Fibroblast of villous mesenchyme (primary cell): ENCODE data around the gene FMNL2. TPM values are rescaled to one million over a fixed set of nuclear protein-coding genes. Genes with fewer than 3 reads are reported as not detected.

Experiments used
- DNase-seq: peaks from one replicate; pipeline ENCODE4 v3.0.0-alpha.2; 2010; ENCODE audit warnings: low read depth
- H3K4me3 ChIP-seq: 2 replicates; pipeline ENCODE4 v1.5.1; 2011; ENCODE audit warnings: low read depth, mild to moderate bottlenecking, low read length
- CTCF ChIP-seq: IDR thresholded peaks from 2 replicates; pipeline ENCODE4 v1.5.1; 2012; ENCODE audit warnings: low read depth, mild to moderate bottlenecking, low read length; ENCODE audit not compliant: insufficient read depth
- total RNA-seq: library from RNA; depleted of rRNA; stranded (reverse); fragments of >200 nt; gene quantifications from 2 replicates; pipeline ENCODE4 v1.2.3, GENCODE V29; 2012

FMNL2 gene
- total RNA-seq, 1 donor: 17.3 TPM

GRCh38 chr2:152390837-152391236, 55.9 kb downstream of the FMNL2 start:
- TF ChIP-seq CTCF: no peak
- no peak overlapping the region for H3K4me3 ChIP-seq
- no peak for DNase-seq

- no peak for TF ChIP-seq CTCF
- H3K4me3 ChIP-seq: no peak overlapping the region
- DNase-seq: no peak
Measured at GRCh38 chr2:152391318-152391717, 56.3 kb downstream of the FMNL2 start.

- TF ChIP-seq CTCF: no peak
- no peak for DNase-seq
- no peak overlapping the region for H3K4me3 ChIP-seq
Measured at GRCh38 chr2:152393377-152393776, 58.4 kb downstream of the FMNL2 start.

GRCh38 chr2:152394326-152394725, 59.4 kb downstream of the FMNL2 start:
- no peak overlapping the region for H3K4me3 ChIP-seq
- no peak for DNase-seq
- TF ChIP-seq CTCF: no peak

- no peak for DNase-seq
- TF ChIP-seq CTCF: no peak
- no peak overlapping the region for H3K4me3 ChIP-seq
Measured at GRCh38 chr2:152395103-152395502, 60.1 kb downstream of the FMNL2 start.

GRCh38 chr2:152395572-152395971, 60.6 kb downstream of the FMNL2 start:
- no peak for TF ChIP-seq CTCF
- H3K4me3 ChIP-seq: no peak overlapping the region

GRCh38 chr2:152396051-152396511, 61.1 kb downstream of the FMNL2 start:
- TF ChIP-seq CTCF: no peak
- peak overlapping the region; percentile 13 for H3K4me3 ChIP-seq
- DNase-seq: no peak

More at GRCh38 chr2:152395572-152395971, 60.6 kb downstream of the FMNL2 start:
- no peak for DNase-seq
